HL-60 (cell line): Measurements from ENCODE around the gene UAP1.

Experiments used
- CTCF ChIP-seq: IDR thresholded peaks from one replicate; pipeline ENCODE4 v1.5.1; 2011; ENCODE audit warnings: low read length, control low read depth, inconsistent platforms; ENCODE audit not compliant: insufficient read depth
- GABPA ChIP-seq: IDR thresholded peaks from 2 replicates; pipeline ENCODE4 v1.6.1; 2012; ENCODE audit warnings: low read depth
- POLR2AphosphoS5 ChIP-seq: IDR thresholded peaks from 2 replicates; pipeline ENCODE4 v1.6.1; 2012; ENCODE audit warnings: low read depth
- REST ChIP-seq: IDR thresholded peaks from 2 replicates; pipeline ENCODE4 v1.6.1; 2012; ENCODE audit warnings: low read depth; ENCODE audit not compliant: insufficient replicate concordance

- TF ChIP-seq CTCF (no peak), GABPA (no peak), POLR2AphosphoS5 (no peak), REST (no peak)
Measured at GRCh38 chr1:162649583-162649982, 88.1 kb downstream of the UAP1 start.
